ENCODE data around the gene DIS3L2. TPM values are rescaled to one million over a fixed set of nuclear protein-coding genes. Genes with fewer than 3 reads are reported as not detected.

DIS3L2 gene
- total RNA-seq, 1 experiment from 2014 or later = 28.5 TPM

DNA sequence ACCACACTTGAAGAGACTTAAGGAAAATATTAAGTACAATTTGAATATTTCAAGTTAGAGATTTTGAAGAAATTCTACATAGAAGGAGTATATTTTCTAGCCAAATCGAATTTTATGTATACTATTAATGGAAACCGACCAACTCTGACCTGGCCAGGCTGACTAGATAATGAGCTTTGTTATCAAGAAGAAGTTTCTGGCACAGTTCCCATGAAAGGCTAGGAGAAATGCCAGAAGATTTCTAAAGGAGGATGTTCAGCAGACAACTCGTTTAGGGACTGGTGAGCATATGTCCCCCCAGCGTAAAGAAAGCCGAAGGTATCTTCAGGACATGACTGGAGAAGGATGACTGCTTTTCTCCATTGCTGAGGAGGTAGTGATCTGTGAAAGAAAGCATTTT lies 127.3 kb downstream of the DIS3L2 start (continued):
- TF ChIP-seq, protein P1, sequence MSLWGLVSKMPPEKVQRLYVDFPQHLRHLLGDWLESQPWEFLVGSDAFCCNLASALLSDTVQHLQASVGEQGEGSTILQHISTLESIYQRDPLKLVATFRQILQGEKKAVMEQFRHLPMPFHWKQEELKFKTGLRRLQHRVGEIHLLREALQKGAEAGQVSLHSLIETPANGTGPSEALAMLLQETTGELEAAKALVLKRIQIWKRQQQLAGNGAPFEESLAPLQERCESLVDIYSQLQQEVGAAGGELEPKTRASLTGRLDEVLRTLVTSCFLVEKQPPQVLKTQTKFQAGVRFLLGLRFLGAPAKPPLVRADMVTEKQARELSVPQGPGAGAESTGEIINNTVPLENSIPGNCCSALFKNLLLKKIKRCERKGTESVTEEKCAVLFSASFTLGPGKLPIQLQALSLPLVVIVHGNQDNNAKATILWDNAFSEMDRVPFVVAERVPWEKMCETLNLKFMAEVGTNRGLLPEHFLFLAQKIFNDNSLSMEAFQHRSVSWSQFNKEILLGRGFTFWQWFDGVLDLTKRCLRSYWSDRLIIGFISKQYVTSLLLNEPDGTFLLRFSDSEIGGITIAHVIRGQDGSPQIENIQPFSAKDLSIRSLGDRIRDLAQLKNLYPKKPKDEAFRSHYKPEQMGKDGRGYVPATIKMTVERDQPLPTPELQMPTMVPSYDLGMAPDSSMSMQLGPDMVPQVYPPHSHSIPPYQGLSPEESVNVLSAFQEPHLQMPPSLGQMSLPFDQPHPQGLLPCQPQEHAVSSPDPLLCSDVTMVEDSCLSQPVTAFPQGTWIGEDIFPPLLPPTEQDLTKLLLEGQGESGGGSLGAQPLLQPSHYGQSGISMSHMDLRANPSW (CRISPR knock-in tag; conservative IDR thresholded peaks at IDR 0.05; ENCODE audit: low read depth) = no peak

DNA sequence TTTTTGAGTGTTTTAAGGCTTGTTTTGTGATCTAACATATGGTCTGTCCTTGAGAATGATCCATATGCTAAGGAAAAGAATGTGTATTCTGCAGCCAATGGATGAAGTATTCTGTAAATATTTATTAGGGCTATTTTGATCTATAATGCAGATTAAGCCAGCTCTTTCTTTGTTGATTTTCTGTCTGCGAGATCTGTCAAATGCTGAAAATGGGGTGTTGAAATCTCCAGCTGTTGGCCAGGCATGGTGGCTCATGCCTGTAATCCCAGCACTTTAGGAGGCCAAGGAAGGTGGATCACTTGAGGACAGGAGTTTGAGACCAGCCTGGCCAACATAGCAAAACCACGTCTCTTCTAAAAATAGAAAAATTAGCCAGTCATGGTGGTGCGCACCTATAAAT lies 132.7 kb downstream of the DIS3L2 start:
- POLR2A ChIA-PET = no interaction called here
- CTCF ChIA-PET = no interaction called here
- no peak overlapping the region for H3K27ac Mint-ChIP-seq
- peaks cover 14% of the 10 kb centered on the region for H3K4me1 Mint-ChIP-seq
- H3K9me3 Mint-ChIP-seq = peaks cover 29% of the 10 kb centered on the region
- DNase-seq (ENCODE audit: low spot score) = no peak
- no peak for ATAC-seq
- H3K4me3 Mint-ChIP-seq = no peak overlapping the region
- H3K36me3 Mint-ChIP-seq = peaks cover 24% of the 10 kb centered on the region
- H3K27me3 Mint-ChIP-seq (ENCODE audit: low read depth) = no peaks in the 10 kb centered on the region
- TF ChIP-seq, protein P2, sequence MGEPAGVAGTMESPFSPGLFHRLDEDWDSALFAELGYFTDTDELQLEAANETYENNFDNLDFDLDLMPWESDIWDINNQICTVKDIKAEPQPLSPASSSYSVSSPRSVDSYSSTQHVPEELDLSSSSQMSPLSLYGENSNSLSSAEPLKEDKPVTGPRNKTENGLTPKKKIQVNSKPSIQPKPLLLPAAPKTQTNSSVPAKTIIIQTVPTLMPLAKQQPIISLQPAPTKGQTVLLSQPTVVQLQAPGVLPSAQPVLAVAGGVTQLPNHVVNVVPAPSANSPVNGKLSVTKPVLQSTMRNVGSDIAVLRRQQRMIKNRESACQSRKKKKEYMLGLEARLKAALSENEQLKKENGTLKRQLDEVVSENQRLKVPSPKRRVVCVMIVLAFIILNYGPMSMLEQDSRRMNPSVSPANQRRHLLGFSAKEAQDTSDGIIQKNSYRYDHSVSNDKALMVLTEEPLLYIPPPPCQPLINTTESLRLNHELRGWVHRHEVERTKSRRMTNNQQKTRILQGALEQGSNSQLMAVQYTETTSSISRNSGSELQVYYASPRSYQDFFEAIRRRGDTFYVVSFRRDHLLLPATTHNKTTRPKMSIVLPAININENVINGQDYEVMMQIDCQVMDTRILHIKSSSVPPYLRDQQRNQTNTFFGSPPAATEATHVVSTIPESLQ (CRISPR knock-in tag; IDR thresholded peaks at IDR 0.05) = no peak
- no peak for TF ChIP-seq RELA (CRISPR knock-in tag; IDR thresholded peaks at IDR 0.05; ENCODE audit: borderline replicate concordance)
- no peak for TF ChIP-seq FOXJ3 (CRISPR knock-in tag; IDR thresholded peaks at IDR 0.05; ENCODE audit: borderline replicate concordance)
- TF ChIP-seq, protein P3, sequence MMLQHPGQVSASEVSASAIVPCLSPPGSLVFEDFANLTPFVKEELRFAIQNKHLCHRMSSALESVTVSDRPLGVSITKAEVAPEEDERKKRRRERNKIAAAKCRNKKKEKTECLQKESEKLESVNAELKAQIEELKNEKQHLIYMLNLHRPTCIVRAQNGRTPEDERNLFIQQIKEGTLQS (CRISPR knock-in tag; conservative IDR thresholded peaks at IDR 0.05) = no peak
- TF ChIP-seq, protein P4, sequence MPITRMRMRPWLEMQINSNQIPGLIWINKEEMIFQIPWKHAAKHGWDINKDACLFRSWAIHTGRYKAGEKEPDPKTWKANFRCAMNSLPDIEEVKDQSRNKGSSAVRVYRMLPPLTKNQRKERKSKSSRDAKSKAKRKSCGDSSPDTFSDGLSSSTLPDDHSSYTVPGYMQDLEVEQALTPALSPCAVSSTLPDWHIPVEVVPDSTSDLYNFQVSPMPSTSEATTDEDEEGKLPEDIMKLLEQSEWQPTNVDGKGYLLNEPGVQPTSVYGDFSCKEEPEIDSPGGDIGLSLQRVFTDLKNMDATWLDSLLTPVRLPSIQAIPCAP (CRISPR knock-in tag; IDR thresholded peaks at IDR 0.05) = no peak
- TF ChIP-seq, protein P5, sequence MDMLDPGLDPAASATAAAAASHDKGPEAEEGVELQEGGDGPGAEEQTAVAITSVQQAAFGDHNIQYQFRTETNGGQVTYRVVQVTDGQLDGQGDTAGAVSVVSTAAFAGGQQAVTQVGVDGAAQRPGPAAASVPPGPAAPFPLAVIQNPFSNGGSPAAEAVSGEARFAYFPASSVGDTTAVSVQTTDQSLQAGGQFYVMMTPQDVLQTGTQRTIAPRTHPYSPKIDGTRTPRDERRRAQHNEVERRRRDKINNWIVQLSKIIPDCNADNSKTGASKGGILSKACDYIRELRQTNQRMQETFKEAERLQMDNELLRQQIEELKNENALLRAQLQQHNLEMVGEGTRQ (CRISPR knock-in tag; IDR thresholded peaks at IDR 0.05) = no peak
- TF ChIP-seq, protein P6, sequence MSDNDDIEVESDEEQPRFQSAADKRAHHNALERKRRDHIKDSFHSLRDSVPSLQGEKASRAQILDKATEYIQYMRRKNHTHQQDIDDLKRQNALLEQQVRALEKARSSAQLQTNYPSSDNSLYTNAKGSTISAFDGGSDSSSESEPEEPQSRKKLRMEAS (CRISPR knock-in tag; IDR thresholded peaks at IDR 0.05) = no peak
- TF ChIP-seq, protein P7, sequence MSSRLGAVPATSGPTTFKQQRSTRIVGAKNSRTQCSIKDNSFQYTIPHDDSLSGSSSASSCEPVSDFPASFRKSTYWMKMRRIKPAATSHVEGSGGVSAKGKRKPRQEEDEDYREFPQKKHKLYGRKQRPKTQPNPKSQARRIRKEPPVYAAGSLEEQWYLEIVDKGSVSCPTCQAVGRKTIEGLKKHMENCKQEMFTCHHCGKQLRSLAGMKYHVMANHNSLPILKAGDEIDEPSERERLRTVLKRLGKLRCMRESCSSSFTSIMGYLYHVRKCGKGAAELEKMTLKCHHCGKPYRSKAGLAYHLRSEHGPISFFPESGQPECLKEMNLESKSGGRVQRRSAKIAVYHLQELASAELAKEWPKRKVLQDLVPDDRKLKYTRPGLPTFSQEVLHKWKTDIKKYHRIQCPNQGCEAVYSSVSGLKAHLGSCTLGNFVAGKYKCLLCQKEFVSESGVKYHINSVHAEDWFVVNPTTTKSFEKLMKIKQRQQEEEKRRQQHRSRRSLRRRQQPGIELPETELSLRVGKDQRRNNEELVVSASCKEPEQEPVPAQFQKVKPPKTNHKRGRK (CRISPR knock-in tag; IDR thresholded peaks at IDR 0.05; ENCODE audit: borderline replicate concordance) = no peak
- TF ChIP-seq, protein P8, sequence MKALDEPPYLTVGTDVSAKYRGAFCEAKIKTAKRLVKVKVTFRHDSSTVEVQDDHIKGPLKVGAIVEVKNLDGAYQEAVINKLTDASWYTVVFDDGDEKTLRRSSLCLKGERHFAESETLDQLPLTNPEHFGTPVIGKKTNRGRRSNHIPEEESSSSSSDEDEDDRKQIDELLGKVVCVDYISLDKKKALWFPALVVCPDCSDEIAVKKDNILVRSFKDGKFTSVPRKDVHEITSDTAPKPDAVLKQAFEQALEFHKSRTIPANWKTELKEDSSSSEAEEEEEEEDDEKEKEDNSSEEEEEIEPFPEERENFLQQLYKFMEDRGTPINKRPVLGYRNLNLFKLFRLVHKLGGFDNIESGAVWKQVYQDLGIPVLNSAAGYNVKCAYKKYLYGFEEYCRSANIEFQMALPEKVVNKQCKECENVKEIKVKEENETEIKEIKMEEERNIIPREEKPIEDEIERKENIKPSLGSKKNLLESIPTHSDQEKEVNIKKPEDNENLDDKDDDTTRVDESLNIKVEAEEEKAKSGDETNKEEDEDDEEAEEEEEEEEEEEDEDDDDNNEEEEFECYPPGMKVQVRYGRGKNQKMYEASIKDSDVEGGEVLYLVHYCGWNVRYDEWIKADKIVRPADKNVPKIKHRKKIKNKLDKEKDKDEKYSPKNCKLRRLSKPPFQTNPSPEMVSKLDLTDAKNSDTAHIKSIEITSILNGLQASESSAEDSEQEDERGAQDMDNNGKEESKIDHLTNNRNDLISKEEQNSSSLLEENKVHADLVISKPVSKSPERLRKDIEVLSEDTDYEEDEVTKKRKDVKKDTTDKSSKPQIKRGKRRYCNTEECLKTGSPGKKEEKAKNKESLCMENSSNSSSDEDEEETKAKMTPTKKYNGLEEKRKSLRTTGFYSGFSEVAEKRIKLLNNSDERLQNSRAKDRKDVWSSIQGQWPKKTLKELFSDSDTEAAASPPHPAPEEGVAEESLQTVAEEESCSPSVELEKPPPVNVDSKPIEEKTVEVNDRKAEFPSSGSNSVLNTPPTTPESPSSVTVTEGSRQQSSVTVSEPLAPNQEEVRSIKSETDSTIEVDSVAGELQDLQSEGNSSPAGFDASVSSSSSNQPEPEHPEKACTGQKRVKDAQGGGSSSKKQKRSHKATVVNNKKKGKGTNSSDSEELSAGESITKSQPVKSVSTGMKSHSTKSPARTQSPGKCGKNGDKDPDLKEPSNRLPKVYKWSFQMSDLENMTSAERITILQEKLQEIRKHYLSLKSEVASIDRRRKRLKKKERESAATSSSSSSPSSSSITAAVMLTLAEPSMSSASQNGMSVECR (CRISPR knock-in tag; IDR thresholded peaks at IDR 0.05; ENCODE audit: borderline replicate concordance) = no peak
- no peak for TF ChIP-seq OVOL2 (CRISPR knock-in tag; IDR thresholded peaks at IDR 0.05; ENCODE audit: borderline replicate concordance)
- TF ChIP-seq, protein P9, sequence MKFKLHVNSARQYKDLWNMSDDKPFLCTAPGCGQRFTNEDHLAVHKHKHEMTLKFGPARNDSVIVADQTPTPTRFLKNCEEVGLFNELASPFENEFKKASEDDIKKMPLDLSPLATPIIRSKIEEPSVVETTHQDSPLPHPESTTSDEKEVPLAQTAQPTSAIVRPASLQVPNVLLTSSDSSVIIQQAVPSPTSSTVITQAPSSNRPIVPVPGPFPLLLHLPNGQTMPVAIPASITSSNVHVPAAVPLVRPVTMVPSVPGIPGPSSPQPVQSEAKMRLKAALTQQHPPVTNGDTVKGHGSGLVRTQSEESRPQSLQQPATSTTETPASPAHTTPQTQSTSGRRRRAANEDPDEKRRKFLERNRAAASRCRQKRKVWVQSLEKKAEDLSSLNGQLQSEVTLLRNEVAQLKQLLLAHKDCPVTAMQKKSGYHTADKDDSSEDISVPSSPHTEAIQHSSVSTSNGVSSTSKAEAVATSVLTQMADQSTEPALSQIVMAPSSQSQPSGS (CRISPR knock-in tag; IDR thresholded peaks at IDR 0.05; ENCODE audit: borderline replicate concordance, low read depth) = no peak
- TF ChIP-seq NR2C2 (CRISPR knock-in tag; IDR thresholded peaks at IDR 0.05) = no peak
- no peak for TF ChIP-seq TCF7 (CRISPR knock-in tag; IDR thresholded peaks at IDR 0.05; ENCODE audit: low read depth)
- no peak for TF ChIP-seq NR1H2 (CRISPR knock-in tag; IDR thresholded peaks at IDR 0.05)
- TF ChIP-seq, protein P10, sequence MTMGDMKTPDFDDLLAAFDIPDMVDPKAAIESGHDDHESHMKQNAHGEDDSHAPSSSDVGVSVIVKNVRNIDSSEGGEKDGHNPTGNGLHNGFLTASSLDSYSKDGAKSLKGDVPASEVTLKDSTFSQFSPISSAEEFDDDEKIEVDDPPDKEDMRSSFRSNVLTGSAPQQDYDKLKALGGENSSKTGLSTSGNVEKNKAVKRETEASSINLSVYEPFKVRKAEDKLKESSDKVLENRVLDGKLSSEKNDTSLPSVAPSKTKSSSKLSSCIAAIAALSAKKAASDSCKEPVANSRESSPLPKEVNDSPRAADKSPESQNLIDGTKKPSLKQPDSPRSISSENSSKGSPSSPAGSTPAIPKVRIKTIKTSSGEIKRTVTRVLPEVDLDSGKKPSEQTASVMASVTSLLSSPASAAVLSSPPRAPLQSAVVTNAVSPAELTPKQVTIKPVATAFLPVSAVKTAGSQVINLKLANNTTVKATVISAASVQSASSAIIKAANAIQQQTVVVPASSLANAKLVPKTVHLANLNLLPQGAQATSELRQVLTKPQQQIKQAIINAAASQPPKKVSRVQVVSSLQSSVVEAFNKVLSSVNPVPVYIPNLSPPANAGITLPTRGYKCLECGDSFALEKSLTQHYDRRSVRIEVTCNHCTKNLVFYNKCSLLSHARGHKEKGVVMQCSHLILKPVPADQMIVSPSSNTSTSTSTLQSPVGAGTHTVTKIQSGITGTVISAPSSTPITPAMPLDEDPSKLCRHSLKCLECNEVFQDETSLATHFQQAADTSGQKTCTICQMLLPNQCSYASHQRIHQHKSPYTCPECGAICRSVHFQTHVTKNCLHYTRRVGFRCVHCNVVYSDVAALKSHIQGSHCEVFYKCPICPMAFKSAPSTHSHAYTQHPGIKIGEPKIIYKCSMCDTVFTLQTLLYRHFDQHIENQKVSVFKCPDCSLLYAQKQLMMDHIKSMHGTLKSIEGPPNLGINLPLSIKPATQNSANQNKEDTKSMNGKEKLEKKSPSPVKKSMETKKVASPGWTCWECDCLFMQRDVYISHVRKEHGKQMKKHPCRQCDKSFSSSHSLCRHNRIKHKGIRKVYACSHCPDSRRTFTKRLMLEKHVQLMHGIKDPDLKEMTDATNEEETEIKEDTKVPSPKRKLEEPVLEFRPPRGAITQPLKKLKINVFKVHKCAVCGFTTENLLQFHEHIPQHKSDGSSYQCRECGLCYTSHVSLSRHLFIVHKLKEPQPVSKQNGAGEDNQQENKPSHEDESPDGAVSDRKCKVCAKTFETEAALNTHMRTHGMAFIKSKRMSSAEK (CRISPR knock-in tag; IDR thresholded peaks at IDR 0.05; ENCODE audit: borderline replicate concordance) = no peak

All from WTC11 (cell line).